Naive thymus-derived CD4-positive, alpha-beta T cell (primary cell): ENCODE measurements around the gene TP53BP1. TPM values are rescaled to one million over a fixed set of nuclear protein-coding genes. Genes with fewer than 3 reads are reported as not detected.

ENCODE experiments used
- ATAC-seq: fragments of 150-1000 bp; cut with Tn5 transposase; 2 replicates; pipeline ENCODE4 v1.10.0; 2021; ENCODE audit warnings: mild to moderate bottlenecking, moderate library complexity
- CTCF ChIA-PET: fragments of 350-600 bp; sonication (Branson Sonifier 250); formaldehyde crosslinking; loops from one replicate; lab custom pipeline; 2021; ENCODE audit warnings: antibody characterized with exemption; lab: Charles Lee
- POLR2A ChIA-PET: fragments of 350-600 bp; sonication (Branson Sonifier 250); formaldehyde crosslinking; loops from one replicate; lab custom pipeline; 2021; ENCODE audit warnings: antibody characterized with exemption, inconsistent platforms; lab: Charles Lee
- DNase-seq, 9 donors: peaks; one replicate each; pipeline versions ENCODE4 v3.0.0 to v3.0.0-alpha.2; 2020 to 2022; ENCODE audit warnings: mixed read lengths in 1 of 9
- H3K27ac ChIP-seq: one replicate; pipeline ENCODE4 v1.7.0; 2013; ENCODE audit warnings: mild to moderate bottlenecking, low read depth, low read length, moderate library complexity
- H3K27me3 ChIP-seq, 2 donors: one replicate each; pipeline ENCODE4 v1.7.0; 2013; ENCODE audit warnings: low read length in 2 of 2, mild to moderate bottlenecking in 2 of 2, moderate library complexity in 2 of 2; ENCODE audit not compliant: control insufficient read depth in 2 of 2, insufficient read depth in 2 of 2
- H3K36me3 ChIP-seq, 3 experiments: 1 replicate in 2 of 3; 2 replicates in 1 of 3; pipeline ENCODE4 v1.7.0; 2013; ENCODE audit warnings: low read length in 3 of 3, mild to moderate bottlenecking in 3 of 3, moderate library complexity in 1 of 3; ENCODE audit not compliant: insufficient read depth in 3 of 3, control insufficient read depth in 2 of 3
- H3K4me1 ChIP-seq, 2 donors: one replicate each; pipeline ENCODE4 v1.7.0; 2013; ENCODE audit warnings: low read length in 2 of 2, mild to moderate bottlenecking in 2 of 2, moderate library complexity in 1 of 2; ENCODE audit not compliant: control insufficient read depth in 2 of 2, insufficient read depth in 2 of 2
- H3K4me3 ChIP-seq: 2 replicates; pipeline ENCODE4 v1.7.0; 2013; ENCODE audit warnings: mild to moderate bottlenecking, low read length
- H3K9me3 ChIP-seq, 3 experiments: 1 replicate in 2 of 3; 2 replicates in 1 of 3; pipeline ENCODE4 v1.7.0; 2013; ENCODE audit warnings: low read length in 3 of 3; ENCODE audit not compliant: control insufficient read depth in 2 of 3
- H3K27ac Mint-ChIP-seq, 9 donors: one replicate each; pipeline ENCODE4 v1.8.0; 2020 to 2022; ENCODE audit warnings: mixed read lengths in 9 of 9, mild to moderate bottlenecking in 8 of 9, moderate library complexity in 5 of 9, inconsistent platforms in 2 of 9
- H3K27me3 Mint-ChIP-seq, 5 donors: one replicate each; pipeline ENCODE4 v1.8.0; 2021 to 2022; ENCODE audit warnings: mixed read lengths in 5 of 5, mild to moderate bottlenecking in 1 of 5
- H3K36me3 Mint-ChIP-seq, 5 donors: one replicate each; pipeline ENCODE4 v1.8.0; 2020 to 2022; ENCODE audit warnings: mixed read lengths in 5 of 5, mild to moderate bottlenecking in 3 of 5, inconsistent platforms in 1 of 5
- H3K4me1 Mint-ChIP-seq, 7 donors: one replicate each; pipeline ENCODE4 v1.8.0; 2020 to 2022; ENCODE audit warnings: mixed read lengths in 7 of 7, mild to moderate bottlenecking in 3 of 7, inconsistent platforms in 1 of 7
- H3K4me3 Mint-ChIP-seq, 10 donors: one replicate each; pipeline ENCODE4 v1.8.0; 2020 to 2022; ENCODE audit warnings: mild to moderate bottlenecking in 10 of 10, mixed read lengths in 10 of 10, moderate library complexity in 6 of 10, inconsistent platforms in 2 of 10
- H3K9me3 Mint-ChIP-seq, 11 donors: one replicate each; pipeline ENCODE4 v1.8.0; 2020 to 2022; ENCODE audit warnings: mixed read lengths in 11 of 11, mild to moderate bottlenecking in 4 of 11, inconsistent platforms in 1 of 11, moderate library complexity in 1 of 11
- intact Hi-C, 2 donors: fragments of 100-400 bp; cut with micrococcal nuclease; formaldehyde crosslinking; loops; one replicate each; pipeline ENCODE4 v1.15.1; 2023
- polyA plus RNA-seq, 2 donors: library from polyadenylated mRNA; unstranded; fragments of 300-500 nt; fragmentation: Illumina TruSeq; gene quantifications; one replicate each; pipeline ENCODE4 v1.2.3, GENCODE V29; 2021
- total RNA-seq, 6 experiments: library from RNA in 5 of 6; stranded (reverse) in 5 of 6; gene quantifications; 1 replicate in 5 of 6; 2 replicates in 1 of 6; pipeline ENCODE4 v1.2.3 and lab custom pipeline; 2021 to 2026

Gene TP53BP1
- total and polyA plus RNA-seq, 7 experiments from 2014 or later: 9.3 to 41.6 (median 34.6) TPM

DNA sequence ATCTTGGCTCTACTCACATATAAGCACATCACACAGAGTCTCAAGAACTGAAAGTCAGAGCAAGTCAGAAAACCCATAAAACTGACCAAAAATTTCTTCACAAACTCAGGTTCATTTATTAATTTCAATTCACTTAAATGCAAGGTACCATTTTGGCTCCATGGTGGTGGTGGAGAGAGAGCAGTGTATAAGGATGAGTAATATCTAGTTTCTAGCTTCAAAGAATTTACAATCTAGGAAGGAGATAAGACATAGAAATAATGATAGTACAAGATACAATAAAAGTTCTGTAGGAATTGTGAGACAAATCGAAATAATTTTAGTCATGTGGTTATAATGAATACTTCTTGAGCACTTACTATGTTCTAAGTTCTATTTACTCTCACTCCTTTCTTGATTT lies 6.7 kb upstream of the TP53BP1 start:
- H3K4me3 Mint-ChIP-seq: no peak overlapping the region
- Histone ChIP-seq H3K27me3 (no peaks in the 10 kb centered on the region), H3K4me3 (no peak overlapping the region), H3K36me3 (no peaks in the 10 kb centered on the region), H3K27ac (no peak overlapping the region), H3K4me1 (no peaks in the 10 kb centered on the region), H3K9me3 (no peaks in the 10 kb centered on the region)
- intact Hi-C loops: no loop called here
- H3K27ac Mint-ChIP-seq: no peak overlapping the region
- DNase-seq: no peak
- POLR2A ChIA-PET: no interaction called here
- CTCF ChIA-PET: interaction anchor here (3.1 kb wide), 1 partner anchor 14 kb away, joined by 9 read pairs; no protein-coding TSS in a partner anchor
- peaks cover 0 to 5% (median 3%) of the 10 kb centered on the region in 5 donors for H3K36me3 Mint-ChIP-seq
- no peak for ATAC-seq
- H3K27me3 Mint-ChIP-seq: no peaks in the 10 kb centered on the region
- H3K9me3 Mint-ChIP-seq: no peaks in the 10 kb centered on the region
- peaks cover 0 to 4% (median 0%) of the 10 kb centered on the region in 7 donors for H3K4me1 Mint-ChIP-seq

DNA sequence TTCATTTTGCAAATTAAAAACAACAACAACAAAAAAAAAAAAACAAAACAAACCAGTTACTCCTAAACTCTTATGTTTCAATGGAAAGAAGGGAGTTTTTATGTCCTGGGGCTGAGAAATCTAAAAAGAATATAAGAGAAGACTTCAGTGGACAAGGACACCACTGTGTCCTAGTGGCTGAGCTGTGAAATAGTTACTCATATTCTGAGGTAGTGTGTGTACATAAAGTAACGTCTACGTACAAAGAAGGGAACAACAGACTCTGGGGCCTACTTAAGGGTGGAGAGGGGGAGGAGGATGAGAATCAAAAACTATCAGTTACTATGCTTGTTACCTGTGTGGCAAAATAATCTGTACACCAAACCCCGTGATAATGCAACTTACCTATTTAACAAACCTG lies 6.0 kb upstream of the TP53BP1 start:
- CTCF ChIA-PET: interaction anchor here (0.6 to 3.1 kb wide), 2 partner anchors 15 to 308 kb away, joined by 3 to 9 read pairs; no protein-coding TSS in a partner anchor

GRCh38 chr15:43493703-43494472 lies 932 bp upstream of the TP53BP1 start:
- intact Hi-C loops: loop anchor here (1.0 to 5.0 kb wide), 3 partner anchors 16 to 1043 kb away; partner anchors contain the start of genes EIF3J (in 1 of the 2) and LCMT2 (in 1 of the 2)
- ATAC-seq (no peak), DNase-seq (no peak)
- H3K27me3 Mint-ChIP-seq: no peaks in the 10 kb centered on the region
- peak overlapping the region; percentile 56 to 99 (median 95) for H3K27ac Mint-ChIP-seq
- ChIA-PET POLR2A (interaction anchor here (0.7 to 8.1 kb wide), 4 partner anchors 12 to 332 kb away, joined by 3 to 56 read pairs (median 4); no protein-coding TSS in a partner anchor), CTCF (interaction anchor here (1.0 to 3.1 kb wide), 3 partner anchors 12 to 21 kb away, joined by 3 to 13 read pairs (median 4); no protein-coding TSS in a partner anchor)
- no peaks in the 10 kb centered on the region for H3K9me3 Mint-ChIP-seq
- Histone ChIP-seq H3K27me3 (no peaks in the 10 kb centered on the region), H3K36me3 (peaks cover 0 to 5% (median 0%) of the 10 kb centered on the region in 3 experiments), H3K4me3 (peak overlapping the region; percentile 89), H3K4me1 (peaks cover 11 to 13% of the 10 kb centered on the region in 2 donors), H3K9me3 (no peaks in the 10 kb centered on the region), H3K27ac (peak overlapping the region; percentile 93)
- peaks cover 3 to 6% (median 6%) of the 10 kb centered on the region in 5 donors for H3K36me3 Mint-ChIP-seq
- peaks cover 20 to 38% (median 31%) of the 10 kb centered on the region in 7 donors for H3K4me1 Mint-ChIP-seq
- peak overlapping the region; percentile 87 to 99 (median 96) for H3K4me3 Mint-ChIP-seq

More for the DNA sequence above, 6.0 kb upstream of the TP53BP1 start:
- peaks cover 0 to 5% (median 3%) of the 10 kb centered on the region in 5 donors for H3K36me3 Mint-ChIP-seq
- peak overlapping the region in 1 of 9 donors; percentile 22 for H3K27ac Mint-ChIP-seq
- H3K4me3 ChIP-seq: no peak overlapping the region
- H3K27me3 ChIP-seq: no peaks in the 10 kb centered on the region
- H3K27me3 Mint-ChIP-seq: no peaks in the 10 kb centered on the region
- H3K9me3 Mint-ChIP-seq: no peaks in the 10 kb centered on the region
- POLR2A ChIA-PET: no interaction called here
- H3K27ac ChIP-seq: no peak overlapping the region
- intact Hi-C loops: no loop called here
- no peak for ATAC-seq
- H3K36me3 ChIP-seq: no peaks in the 10 kb centered on the region
- H3K4me1 Mint-ChIP-seq: peaks cover 0 to 4% (median under 1%) of the 10 kb centered on the region in 7 donors
- no peaks in the 10 kb centered on the region for H3K4me1 ChIP-seq
- no peaks in the 10 kb centered on the region for H3K9me3 ChIP-seq
- H3K4me3 Mint-ChIP-seq: no peak overlapping the region
- DNase-seq: no peak

- ATAC-seq (no peak), DNase-seq (no peak)
- ChIA-PET POLR2A (interaction anchor here (0.6 to 8.1 kb wide), 3 partner anchors 15 to 22 kb away, joined by 3 to 56 read pairs (median 4); no protein-coding TSS in a partner anchor), CTCF (interaction anchor here (1.4 to 3.1 kb wide), 2 partner anchors 18 to 22 kb away, joined by 3 to 13 read pairs; no protein-coding TSS in a partner anchor)
- H3K4me1 ChIP-seq: peaks cover 11 to 13% of the 10 kb centered on the region in 2 donors
- H3K9me3 Mint-ChIP-seq: no peaks in the 10 kb centered on the region
- intact Hi-C loops: loop anchor here in 1 of 2 donors (5.0 kb wide), 1 partner anchor 1045 kb away; the partner anchor contains the start of gene EIF3J
- peaks cover 6 to 14% (median 7%) of the 10 kb centered on the region in 5 donors for H3K36me3 Mint-ChIP-seq
- H3K27ac Mint-ChIP-seq: peak overlapping the region; percentile 83 to 99 (median 96)
- peak overlapping the region; percentile 87 to 99 (median 96) for H3K4me3 Mint-ChIP-seq
- H3K9me3 ChIP-seq: no peaks in the 10 kb centered on the region
- H3K27me3 Mint-ChIP-seq: no peaks in the 10 kb centered on the region
- no peaks in the 10 kb centered on the region for H3K27me3 ChIP-seq
- H3K36me3 ChIP-seq: peaks cover 0 to 14% (median 0%) of the 10 kb centered on the region in 3 experiments
- peak overlapping the region; percentile 93 for H3K27ac ChIP-seq
- H3K4me3 ChIP-seq: peak overlapping the region; percentile 89
- peaks cover 23 to 44% (median 33%) of the 10 kb centered on the region in 7 donors for H3K4me1 Mint-ChIP-seq
These were observed 690 bp downstream of the TP53BP1 start for GRCh38 chr15:43492266-43492665.

DNA sequence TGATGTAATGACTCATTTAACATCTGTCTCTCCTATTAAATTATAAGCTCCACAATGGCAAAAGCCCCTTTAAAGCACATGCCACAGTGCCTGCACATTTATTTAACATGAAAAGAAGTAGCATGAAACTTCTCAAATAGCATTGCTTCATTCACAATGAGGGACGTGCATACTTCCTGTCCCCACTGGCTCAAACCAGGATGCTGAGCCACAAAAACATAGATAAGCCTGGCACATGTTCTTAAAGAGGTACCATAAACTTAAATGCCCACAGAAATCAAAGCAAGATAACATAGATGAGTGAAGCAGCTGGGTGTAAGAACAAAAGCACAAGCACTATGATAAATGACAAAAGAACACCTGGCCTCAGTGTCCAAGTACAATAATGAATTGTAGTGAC lies 3.8 kb downstream of the TP53BP1 start:
- peaks cover 31 to 49% (median 39%) of the 10 kb centered on the region in 7 donors for H3K4me1 Mint-ChIP-seq
- H3K27me3 ChIP-seq: no peaks in the 10 kb centered on the region
- peak overlapping the region in 5 of 9 donors; percentile 15 to 73 (median 52) for H3K27ac Mint-ChIP-seq
- no peaks in the 10 kb centered on the region for H3K9me3 ChIP-seq
- ChIA-PET POLR2A (interaction anchor here (0.6 to 0.7 kb wide), 3 partner anchors 22 to 1698 kb away, joined by 3 to 5 read pairs (median 4); no protein-coding TSS in a partner anchor), CTCF (interaction anchor here (0.9 to 1.1 kb wide), 2 partner anchors 21 to 24 kb away, joined by 3 read pairs; no protein-coding TSS in a partner anchor)
- H3K4me3 ChIP-seq: no peak overlapping the region
- H3K9me3 Mint-ChIP-seq: no peaks in the 10 kb centered on the region
- H3K4me3 Mint-ChIP-seq: peak overlapping the region in 2 of 10 donors; percentile 22 to 38
- peaks cover 11 to 13% of the 10 kb centered on the region in 2 donors for H3K4me1 ChIP-seq
- DNase-seq (no peak), ATAC-seq (no peak)
- no peak overlapping the region for H3K27ac ChIP-seq
- H3K36me3 ChIP-seq: peaks cover 0 to 14% (median 0%) of the 10 kb centered on the region in 3 experiments
- peaks cover 7 to 11% (median 11%) of the 10 kb centered on the region in 5 donors for H3K36me3 Mint-ChIP-seq
- no peaks in the 10 kb centered on the region for H3K27me3 Mint-ChIP-seq
- intact Hi-C loops: no loop called here

DNA sequence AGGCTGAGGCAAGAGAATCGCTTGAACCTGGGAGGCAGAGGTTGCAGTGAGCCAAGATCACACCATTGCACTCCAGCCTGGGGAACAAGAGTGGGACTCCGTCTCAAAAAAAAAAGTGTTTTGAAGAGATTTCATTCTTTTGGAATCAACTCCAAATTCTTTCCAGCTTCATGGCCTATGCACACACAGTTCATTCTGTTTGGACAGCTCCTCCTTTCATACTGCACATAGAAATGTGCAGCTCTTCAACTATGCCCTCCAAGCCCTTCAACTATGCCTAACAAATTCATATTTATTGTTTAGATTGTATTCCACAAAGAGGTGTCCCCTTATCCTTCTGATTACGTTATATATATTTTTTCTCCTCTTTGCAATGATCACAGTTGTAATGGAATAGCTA lies 4.2 kb downstream of the TP53BP1 start:
- POLR2A ChIA-PET: interaction anchor here (0.6 to 0.7 kb wide), 2 partner anchors 22 to 1698 kb away, joined by 4 to 5 read pairs; no protein-coding TSS in a partner anchor

More for the DNA sequence above, 4.2 kb downstream of the TP53BP1 start:
- H3K9me3 ChIP-seq: no peaks in the 10 kb centered on the region
- peaks cover 7 to 12% (median 11%) of the 10 kb centered on the region in 5 donors for H3K36me3 Mint-ChIP-seq
- peaks cover 0 to 14% (median 0%) of the 10 kb centered on the region in 3 experiments for H3K36me3 ChIP-seq
- H3K4me1 Mint-ChIP-seq: peaks cover 33 to 51% (median 40%) of the 10 kb centered on the region in 7 donors
- H3K9me3 Mint-ChIP-seq: no peaks in the 10 kb centered on the region
- no peak overlapping the region for H3K4me3 ChIP-seq
- no peak overlapping the region for H3K4me3 Mint-ChIP-seq
- intact Hi-C loops: no loop called here
- no peaks in the 10 kb centered on the region for H3K27me3 Mint-ChIP-seq
- H3K27ac ChIP-seq: no peak overlapping the region
- CTCF ChIA-PET: interaction anchor here (0.9 to 1.1 kb wide), 2 partner anchors 22 to 24 kb away, joined by 3 read pairs; no protein-coding TSS in a partner anchor
- ATAC-seq (no peak), DNase-seq (no peak)
- H3K4me1 ChIP-seq: peaks cover 11 to 13% of the 10 kb centered on the region in 2 donors
- no peaks in the 10 kb centered on the region for H3K27me3 ChIP-seq
- peak overlapping the region in 4 of 9 donors; percentile 15 to 73 (median 54) for H3K27ac Mint-ChIP-seq
